MM.1S (cell line): ENCODE results near the gene INPP4A.

Experiments used
- EZH2 ChIP-seq: fragments of 300-600 bp; sonication (generic); optimal IDR thresholded peaks from 2 replicates; pipeline ENCODE3; 2017; ENCODE audit warnings: low read depth, mild to moderate bottlenecking, antibody characterized with exemption, low read length, mixed read lengths
- EZH2phosphoT487 ChIP-seq: fragments of 300-600 bp; sonication (generic); IDR thresholded peaks from 2 replicates; pipeline ENCODE4 v1.6.1; 2018; ENCODE audit warnings: antibody characterized with exemption, low read length
- TF ChIP-seq, protein P1 (sequence below): fragments of 300-600 bp; sonication (generic); IDR thresholded peaks from 2 replicates; pipeline ENCODE4 v1.5.1; 2016; ENCODE audit warnings: antibody characterized with exemption, low read length, mixed read lengths

DNA sequence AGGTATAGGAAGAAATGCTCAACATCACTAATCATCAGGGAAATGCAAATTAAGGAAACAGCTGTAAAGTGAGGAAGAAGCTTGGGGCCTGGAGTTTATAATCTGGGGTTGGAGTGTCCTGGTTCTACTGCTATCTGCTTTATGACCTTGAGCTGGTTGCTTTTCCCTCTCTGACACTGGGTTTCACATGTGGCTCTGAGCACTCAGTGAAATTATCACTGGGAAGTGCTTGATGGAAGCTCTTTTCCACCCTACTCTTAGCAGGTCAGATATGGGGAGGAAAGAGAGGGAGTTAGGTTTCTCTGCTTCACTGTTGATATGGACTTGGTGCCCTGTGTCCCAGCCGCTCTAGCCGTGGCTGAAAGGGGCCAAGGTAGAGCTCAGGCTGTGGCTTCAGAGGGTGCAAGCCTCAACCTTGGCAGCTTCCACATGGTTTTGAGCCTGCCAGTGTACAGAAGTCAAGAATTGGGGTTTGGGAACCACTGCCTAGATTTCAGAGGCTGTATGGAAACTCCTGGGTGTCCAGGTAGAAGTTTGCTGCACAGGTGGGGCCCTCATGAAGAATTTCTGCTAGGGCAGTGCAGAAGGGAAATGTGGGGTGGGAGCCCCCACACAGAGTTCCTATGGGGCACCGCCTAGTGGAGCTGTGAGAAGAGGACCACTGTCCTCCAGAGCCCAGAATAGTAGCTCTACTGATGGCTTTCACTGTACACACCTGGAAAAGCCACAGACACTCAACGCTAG lies 52.3 kb downstream of the INPP4A start:
- TF ChIP-seq, protein P1, sequence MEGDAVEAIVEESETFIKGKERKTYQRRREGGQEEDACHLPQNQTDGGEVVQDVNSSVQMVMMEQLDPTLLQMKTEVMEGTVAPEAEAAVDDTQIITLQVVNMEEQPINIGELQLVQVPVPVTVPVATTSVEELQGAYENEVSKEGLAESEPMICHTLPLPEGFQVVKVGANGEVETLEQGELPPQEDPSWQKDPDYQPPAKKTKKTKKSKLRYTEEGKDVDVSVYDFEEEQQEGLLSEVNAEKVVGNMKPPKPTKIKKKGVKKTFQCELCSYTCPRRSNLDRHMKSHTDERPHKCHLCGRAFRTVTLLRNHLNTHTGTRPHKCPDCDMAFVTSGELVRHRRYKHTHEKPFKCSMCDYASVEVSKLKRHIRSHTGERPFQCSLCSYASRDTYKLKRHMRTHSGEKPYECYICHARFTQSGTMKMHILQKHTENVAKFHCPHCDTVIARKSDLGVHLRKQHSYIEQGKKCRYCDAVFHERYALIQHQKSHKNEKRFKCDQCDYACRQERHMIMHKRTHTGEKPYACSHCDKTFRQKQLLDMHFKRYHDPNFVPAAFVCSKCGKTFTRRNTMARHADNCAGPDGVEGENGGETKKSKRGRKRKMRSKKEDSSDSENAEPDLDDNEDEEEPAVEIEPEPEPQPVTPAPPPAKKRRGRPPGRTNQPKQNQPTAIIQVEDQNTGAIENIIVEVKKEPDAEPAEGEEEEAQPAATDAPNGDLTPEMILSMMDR = no peak
- TF ChIP-seq EZH2phosphoT487 = no peak
- TF ChIP-seq EZH2 = no peak
